ENCODE data around the gene BRINP1.

The BRINP1 gene

DNA sequence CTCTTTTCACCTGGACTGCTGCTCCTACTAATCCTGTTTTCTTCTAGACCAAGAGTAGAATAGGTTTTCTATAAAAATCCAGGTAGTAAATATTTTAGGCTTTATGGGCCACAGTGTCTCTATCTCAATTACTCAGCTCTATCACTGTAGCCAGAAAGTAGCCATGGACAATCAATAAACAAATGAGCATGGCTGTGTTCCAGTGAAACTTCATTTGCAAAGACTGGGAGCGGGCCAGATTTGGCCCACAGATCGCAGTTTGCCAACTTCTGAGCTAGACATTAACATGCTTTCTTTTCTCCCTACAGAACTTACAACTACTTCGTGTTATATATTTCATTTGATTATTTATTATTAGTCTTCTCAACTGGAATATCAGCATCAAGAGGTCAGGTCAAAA lies 30.2 kb downstream of the BRINP1 start:
- no peak for DNase-seq (ENCODE audit: low spot score)

DNA sequence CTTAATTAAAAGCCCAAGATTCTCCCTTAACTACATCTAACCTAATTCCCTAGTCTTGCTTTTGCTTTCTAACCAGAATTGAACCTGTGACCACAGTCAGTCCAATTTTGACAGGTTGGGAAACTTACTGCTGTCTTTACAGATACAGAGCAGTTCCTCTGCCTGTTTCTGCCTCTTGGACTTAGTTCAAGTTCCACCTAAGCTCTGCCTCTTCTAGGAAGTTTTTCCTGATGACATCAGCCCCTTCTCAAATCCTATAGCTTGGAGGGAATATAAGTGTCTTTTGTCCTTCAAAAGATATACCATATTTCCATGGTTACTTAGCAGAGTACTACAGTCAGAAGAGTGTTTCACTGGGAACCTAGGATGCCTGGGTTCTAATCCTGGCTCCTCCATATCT lies 31.7 kb downstream of the BRINP1 start:
- DNase-seq (ENCODE audit: low spot score), result no peak

DNA sequence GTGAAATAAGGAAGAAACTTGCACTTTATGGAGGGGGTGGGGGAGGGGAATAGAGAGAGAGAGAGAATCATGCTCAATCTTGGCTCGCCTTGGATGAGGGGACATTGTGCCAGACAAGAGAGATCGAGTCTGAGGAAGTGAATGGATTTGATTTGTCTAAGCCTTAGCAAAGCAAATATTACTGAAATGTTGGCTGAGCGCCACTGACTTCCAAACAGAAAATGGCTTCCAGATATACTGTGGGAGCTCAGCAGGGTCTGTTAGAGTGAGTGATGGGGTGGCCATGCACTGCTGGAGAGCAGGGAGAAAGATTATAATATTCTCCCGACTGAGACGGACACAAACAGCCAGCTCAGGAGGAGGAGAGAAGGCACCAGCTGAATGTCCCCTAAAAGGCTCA lies 34.5 kb downstream of the BRINP1 start:
- DNase-seq (ENCODE audit: low spot score), result no peak

- no peak for DNase-seq (ENCODE audit: low spot score)
Measured at GRCh38 chr9:119333507-119334229, 35.6 kb downstream of the BRINP1 start.

GRCh38 chr9:119332522-119332921 lies 36.7 kb downstream of the BRINP1 start:
- DNase-seq (ENCODE audit: low spot score), result no peak

DNA sequence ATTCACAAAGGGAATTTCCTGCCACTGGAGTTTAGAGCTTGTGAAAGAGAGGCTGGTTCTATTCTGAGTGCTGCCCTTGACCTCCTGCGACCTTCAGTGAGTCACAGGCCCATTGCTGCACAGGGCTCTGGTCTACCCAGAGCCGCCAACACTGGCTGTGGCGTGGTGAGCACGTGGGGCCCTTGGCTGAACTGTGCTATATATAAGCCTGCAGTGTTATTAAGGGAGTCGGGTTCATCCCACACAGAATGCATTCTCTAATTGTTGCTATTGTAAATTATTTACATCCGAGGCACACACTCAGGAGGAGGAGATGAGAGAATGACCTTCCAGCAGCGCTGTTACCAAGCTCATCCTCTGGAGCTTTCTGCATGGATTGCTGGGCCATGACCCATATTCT lies 47.1 kb downstream of the BRINP1 start:
- DNase-seq (ENCODE audit: low spot score), result no peak

- no peak for DNase-seq (ENCODE audit: low spot score)
Measured at GRCh38 chr9:119318371-119318770, 50.9 kb downstream of the BRINP1 start.

GRCh38 chr9:119313846-119314245 lies 55.4 kb downstream of the BRINP1 start:
- no peak for DNase-seq (ENCODE audit: low spot score)

DNA sequence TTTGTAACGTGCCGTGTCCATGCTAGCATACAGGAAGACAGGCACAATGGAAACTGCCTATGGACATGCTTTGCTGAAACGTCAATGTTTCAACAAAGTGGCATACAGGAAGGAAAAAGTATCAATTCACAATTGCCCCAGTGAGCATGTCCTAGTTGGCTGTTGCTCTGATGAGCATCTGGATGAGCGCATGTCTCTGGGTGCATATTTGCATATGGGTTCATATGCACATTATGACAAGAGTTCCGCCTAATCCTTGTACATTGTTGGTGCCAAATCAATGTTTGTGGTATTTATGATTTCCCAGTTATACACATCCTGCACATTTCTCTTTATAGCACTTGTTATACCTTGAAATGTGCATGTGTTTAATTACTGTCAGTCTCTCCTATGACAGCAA lies 58.5 kb downstream of the BRINP1 start:
- DNase-seq (ENCODE audit: low spot score), result no peak

GRCh38 chr9:119307471-119307870 lies 61.8 kb downstream of the BRINP1 start:
- DNase-seq (ENCODE audit: low spot score), result no peak

DNA sequence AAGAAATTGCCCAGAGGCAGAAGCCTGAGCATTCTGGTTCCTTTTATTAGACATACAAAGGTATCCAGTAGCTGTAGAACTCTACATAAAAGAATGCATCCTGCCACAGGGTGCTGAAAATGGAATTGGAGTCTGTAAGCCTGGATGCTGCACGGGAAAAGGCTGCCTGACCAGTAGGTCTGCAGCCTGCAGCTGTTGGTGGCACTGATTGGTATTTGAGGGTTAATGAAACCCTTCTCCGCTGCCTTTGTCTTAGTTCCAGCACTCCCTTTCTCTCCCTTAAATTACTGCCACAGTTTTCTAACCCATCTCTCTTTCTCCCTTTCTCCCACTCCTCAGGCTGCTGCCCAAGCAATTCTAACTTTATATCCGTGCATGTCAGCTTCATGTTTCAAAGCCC lies 64.7 kb downstream of the BRINP1 start:
- no peak for DNase-seq (ENCODE audit: low spot score)

DNA sequence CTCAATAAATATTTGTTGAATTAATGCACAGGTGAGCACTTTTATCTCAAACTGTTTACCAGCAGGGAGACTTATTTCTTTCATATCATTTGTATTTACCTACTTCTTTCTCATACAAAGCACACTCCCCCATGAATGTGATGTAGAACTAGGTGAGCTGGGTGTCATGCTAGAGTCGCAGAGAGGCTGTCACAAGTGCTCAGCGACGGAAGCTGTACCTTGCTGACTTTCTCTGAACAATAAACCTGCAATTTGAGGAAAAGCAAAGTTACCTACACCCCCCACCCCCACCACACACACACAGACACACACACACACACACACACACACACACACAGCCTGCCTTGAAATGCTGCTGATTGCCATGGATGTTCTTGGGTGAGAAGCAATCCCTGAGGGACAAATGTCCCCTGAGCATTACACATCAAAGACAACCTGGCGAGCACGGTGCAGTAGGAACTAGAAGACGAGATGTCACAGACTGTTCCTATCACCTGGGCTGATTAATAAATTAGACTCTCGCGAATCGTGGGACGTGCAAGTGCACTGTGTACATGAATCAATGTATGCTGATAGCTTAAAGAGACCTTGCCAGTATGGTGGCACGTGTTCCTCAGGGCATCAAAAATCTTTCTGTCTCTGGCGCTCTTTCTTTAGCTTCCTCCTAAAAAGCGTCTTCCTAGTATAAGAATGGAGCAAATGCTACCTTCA lies 66.1 kb downstream of the BRINP1 start:
- DNase-seq (ENCODE audit: low spot score), result no peak

- no peak for DNase-seq (ENCODE audit: low spot score)
Measured at GRCh38 chr9:119298076-119298853, 71.0 kb downstream of the BRINP1 start.

DNA sequence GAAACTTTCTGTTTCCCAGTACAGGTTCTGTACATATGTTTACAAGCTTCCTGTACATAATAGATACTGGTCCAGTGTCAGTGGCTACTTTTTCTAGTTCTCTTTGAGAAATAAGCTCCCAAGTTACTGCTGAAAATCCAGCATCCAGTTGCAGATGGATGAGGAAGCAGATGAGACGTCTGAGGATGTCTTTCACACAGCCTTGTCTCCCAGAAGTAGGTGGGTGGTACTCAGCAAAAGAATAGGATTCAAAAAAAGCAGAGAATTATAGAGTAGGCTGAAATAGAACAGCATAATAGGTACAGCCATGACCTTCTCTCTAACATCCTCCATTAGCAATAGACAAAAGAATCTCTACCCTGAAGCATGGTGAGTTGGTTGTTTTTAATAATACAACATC lies 77.7 kb downstream of the BRINP1 start:
- no peak for DNase-seq (ENCODE audit: low spot score)

DNA sequence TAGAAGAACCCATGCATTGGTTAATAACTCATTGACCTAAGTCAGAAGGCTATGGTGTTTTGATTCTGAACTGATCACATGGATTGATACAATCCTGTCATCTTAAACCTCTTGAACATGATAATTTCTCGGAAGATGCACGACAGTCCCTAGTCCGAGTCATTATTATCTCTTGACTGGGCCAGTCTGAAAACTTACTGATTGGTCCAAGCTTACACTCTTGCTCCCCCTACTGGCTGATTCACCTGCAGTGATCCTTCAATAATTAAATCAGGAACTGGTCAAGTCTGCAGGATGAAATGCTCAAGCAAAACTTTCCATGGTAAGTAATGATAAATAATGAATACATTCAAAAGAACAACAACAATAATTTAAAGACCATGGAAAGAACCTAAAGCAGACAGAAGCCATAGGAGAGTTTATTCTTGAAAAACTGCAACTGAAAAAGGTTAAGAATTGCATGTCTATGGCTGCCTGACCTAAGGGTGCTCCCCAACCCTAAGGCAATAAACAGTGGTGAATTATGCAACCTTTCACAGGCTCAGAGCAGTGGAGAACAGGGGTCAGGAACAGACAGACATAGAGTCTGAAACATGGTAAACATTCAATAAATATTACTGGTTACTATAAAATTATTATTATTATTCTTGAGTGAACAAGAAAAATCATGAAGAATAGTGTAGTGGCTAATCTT lies 79.3 kb downstream of the BRINP1 start:
- DNase-seq (ENCODE audit: low spot score), result no peak

GRCh38 chr9:119284587-119285337 lies 84.5 kb downstream of the BRINP1 start:
- no peak for DNase-seq (ENCODE audit: low spot score)

GRCh38 chr9:119284118-119284517 lies 85.1 kb downstream of the BRINP1 start:
- no peak for DNase-seq (ENCODE audit: low spot score)

- no peak for DNase-seq (ENCODE audit: low spot score)
Measured at GRCh38 chr9:119283078-119283794, 86.0 kb downstream of the BRINP1 start.

- no peak for DNase-seq (ENCODE audit: low spot score)
Measured at GRCh38 chr9:119282476-119283077, 86.7 kb downstream of the BRINP1 start.

- DNase-seq (ENCODE audit: low spot score), result no peak
Measured at GRCh38 chr9:119280740-119281485, 88.3 kb downstream of the BRINP1 start.
